Measurements from ENCODE around the gene THRSP.
"Not testable (repeated sequence)": the region's sequence is repeated elsewhere in the genome, so short reads cannot be mapped to it uniquely, and the experiment has no call there.

Gene THRSP, protein sequence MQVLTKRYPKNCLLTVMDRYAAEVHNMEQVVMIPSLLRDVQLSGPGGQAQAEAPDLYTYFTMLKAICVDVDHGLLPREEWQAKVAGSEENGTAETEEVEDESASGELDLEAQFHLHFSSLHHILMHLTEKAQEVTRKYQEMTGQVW

DNA sequence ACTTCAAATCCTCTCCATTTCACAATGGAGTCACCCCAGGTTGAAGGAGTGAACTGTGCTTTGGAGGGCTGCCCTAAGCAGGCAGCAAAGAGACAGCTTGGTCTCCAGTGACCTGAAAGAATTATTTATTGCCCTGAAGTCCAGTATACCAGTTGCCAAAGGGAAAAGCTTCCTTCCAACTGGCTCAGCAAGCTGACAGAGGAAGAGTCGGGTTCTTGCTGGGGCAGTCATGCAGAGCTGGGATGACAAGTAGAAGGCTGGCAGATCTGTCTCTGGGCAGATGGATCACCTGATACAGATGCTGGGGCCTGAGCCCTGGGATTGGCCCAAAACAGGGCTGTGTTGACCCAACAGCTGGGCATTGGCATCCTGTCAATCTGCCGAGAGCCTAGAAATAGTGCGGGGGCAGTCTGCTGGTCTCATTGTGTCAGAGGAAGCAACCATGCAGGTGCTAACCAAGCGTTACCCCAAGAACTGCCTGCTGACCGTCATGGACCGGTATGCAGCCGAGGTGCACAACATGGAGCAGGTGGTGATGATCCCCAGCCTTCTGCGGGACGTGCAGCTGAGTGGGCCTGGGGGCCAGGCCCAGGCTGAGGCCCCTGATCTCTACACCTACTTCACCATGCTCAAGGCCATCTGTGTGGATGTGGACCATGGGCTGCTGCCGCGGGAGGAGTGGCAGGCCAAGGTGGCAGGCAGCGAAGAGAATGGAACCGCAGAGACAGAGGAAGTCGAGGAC lies at the start of gene THRSP:
Gene THRSP (plus strand): TSS at position 422 of the 742 bp plus-strand sequence. CDS start 21 bp downstream, at position 443.
- DNase-seq = no peak

DNA sequence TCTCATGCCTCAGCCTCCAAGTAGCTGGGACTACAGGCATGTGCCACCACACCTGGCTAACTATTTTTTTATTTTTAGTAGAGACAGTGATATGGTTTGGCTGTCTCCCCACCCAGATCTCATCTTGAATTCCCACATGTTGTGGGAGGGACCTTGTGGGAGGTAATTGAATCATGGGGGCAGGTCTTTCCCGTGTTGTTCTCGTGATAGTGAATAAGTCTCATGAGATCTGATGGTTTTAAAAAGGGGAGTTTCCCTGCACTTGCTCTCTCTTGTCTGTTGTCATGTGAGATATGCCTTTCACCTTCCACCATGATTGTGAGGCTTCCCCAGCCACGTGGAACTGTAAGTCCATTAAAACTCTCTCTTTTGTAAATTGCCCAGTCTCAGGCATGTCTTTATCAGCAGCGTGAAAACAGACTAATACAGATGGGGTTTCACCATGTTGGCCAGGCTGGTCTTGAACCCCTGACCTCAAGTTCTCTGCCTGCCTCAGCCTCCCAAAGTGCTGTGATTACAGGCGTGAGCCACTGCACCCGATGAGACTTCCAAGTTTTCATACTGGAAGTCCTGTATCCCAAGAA lies 48.6 kb upstream of the THRSP start:
- DNase-seq = not testable (repeated sequence)

DNA sequence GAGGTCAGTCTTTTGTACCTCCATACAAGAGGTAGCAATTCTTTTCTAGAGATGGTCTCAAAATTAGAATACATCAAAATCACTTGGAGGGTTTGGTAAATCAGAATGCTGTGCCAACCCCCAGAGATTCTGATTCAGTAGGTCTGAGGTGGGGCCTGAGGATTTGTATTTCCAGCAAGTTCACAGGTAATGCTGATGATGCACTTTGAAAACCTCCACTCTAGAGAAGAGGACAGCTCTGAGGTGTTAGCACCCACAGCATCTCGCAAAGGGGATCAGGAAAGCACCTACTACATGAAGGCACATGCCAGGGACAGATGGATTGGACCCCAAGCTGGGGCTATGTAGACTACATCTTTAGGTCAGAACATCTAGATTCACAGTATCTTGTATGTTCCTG lies 47.8 kb upstream of the THRSP start:
- DNase-seq = no peak

DNA sequence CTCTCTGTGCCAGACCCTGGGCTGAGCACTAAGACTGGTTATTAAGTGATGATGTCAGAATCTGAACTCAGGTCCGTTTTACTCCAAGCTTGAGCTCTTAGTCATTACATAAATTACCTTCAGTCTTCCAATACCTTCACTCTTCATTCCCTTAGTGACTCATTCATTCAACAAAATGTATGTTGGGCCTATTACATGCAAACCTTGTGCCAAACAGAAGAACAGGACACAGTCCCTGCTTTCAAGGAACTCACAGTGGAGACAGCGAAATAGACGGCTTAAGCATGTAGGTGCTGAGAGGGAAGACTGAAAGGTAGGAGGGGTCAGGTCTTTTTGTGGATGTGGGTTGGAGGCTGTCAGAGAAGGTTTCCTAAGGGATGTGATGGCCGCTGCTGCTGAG lies 43.9 kb upstream of the THRSP start:
- no peak for DNase-seq

DNA sequence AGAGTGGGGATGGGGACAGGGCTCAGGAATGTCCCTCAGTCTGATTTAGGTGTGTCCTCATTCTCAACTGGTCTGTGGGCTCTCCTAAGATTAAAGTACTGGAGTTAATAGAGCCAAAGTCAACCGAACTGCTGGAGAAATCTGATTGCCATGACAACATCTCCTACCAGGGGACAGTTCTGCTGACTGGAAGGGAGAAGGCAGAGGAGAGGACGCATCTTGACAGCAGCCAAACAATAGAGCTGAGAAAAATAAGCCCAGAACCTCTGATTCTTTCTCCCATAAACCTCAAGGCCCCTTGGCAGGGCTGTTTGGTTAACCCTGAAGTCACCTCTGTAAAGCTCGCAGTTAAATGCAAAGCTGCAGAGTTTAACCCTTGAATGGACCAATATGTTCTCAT lies 43.4 kb upstream of the THRSP start:
- no peak for DNase-seq

DNA sequence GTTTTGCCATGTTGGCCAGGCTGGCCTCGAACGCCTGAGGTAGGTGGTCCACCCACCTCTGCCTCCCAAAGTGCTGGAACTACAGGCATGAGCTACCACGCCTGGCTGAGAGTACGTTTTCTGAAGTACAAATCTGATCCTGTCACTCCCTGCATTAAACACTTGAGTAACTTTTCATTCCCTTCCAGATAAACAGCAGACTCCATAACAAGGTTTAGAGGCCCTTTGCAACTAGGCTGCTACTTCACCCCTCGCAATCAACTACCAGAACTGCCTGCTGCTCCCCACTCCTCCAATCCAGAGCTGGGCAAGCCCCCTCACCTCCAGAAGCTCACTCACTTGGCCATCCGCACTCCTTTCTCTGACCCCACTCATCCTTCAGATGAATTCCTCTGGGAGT lies 42.0 kb upstream of the THRSP start:
- DNase-seq = no peak

DNA sequence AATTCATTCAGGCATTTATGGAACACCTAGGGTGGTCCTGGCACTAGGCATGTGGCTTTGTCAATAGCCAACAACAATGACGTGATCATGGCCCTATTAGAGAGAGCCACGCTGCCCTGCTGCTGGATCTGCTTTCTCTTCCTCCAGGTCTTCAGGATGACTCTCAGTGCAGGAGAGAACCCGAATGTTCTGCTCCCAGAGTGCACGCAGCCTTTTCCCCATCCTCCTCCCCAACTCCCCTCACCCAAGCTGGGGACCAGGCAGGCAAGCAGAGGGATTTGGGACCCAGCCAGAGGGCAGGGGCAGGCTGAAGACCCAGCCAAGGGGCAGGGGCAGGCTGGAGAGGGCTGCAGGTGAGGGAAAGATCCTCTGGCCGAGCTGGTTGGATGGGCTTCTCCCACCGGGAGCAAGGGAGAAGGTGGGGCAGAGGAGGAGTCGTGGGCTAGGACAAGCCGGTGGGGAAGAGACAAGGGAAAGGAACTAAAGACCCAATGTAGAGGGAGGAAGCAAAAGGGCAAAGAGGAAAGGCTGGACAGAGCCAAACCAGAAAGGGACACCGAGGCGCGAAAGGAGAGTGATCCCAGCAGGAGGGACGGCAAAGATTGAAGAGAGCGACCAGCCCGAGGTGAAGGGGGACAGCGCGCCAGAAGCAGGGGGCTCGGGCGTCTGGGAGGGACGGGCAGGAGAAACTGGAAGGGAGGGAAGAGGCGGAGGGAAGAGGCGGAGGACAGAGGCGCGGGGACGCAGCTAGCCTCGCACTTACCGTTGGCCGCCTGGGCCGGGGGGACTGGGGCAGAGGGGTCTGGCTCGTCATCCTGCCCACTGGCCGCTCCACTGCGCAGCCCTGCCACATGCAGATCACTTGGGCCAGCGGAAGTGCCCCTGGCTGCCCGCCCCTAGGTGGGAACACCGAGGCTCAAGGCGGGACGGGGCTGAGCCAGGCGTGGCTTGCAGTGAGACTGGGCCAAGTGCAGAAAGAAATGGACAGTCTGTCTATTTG lies 41.0 kb upstream of the THRSP start, which contains the start of gene KCTD14:
Gene KCTD14 (minus strand): TSS at position 880 of the 1,000 bp plus-strand sequence. CDS start 27 bp downstream, at position 853.
- DNase-seq = no peak

DNA sequence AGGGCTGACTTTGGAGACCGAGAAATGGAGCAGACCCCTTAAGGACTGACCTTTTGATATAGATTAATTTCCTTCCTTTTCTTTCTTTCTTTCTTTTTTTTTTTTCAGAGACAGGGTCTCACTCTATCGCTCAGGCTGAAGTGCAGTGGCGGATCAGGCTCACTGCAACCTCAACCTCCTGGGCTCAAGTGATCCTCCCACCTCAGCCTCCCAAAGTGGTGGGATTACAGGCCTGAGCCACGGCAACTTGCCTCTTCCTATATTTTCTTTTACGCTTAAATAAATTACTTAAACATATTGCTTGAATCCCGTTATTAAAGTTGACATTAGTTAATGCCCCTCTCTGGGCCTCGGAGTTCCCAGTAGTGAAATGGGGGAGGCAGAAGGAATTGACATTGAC lies 40.2 kb upstream of the THRSP start:
- DNase-seq = no peak

DNA sequence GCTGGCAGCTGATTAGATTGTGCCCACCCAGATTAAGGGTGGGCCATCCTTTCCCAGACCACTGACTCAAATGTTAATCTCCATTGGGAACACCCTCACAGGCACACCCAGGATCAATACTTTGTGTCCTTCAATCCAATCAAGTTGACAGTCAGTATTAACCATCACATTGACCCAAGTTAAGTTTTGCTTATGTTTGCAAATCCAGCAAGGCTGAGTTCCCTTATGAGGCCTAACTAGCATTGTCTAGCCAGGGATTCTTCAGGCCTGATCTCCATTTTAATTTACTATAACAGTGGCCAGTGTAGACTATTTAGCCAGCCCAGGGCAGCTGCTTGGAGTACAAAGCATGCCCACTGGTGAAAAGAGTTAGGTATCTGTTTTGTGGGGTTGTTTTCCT lies 38.3 kb upstream of the THRSP start:
- DNase-seq = no peak

DNA sequence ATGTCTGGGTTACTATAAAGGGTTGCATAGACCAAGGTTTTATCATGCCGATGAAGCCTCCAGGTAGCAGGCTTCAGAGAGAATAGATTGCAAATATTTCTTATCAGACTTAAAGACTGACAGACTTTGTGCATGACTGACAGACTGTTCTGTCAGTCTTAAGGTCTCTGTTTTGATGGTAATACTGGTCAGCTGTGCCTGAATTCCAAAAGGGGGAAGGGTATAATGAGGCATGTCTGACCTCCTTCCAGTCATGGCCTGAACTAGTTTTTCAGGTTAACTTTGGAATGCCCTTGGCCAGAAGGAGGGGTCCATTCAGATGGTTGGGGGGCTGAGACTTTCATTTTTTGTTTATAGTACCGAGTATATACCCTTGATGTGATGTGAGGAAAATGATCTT lies 35.9 kb upstream of the THRSP start:
- DNase-seq = no peak

DNA sequence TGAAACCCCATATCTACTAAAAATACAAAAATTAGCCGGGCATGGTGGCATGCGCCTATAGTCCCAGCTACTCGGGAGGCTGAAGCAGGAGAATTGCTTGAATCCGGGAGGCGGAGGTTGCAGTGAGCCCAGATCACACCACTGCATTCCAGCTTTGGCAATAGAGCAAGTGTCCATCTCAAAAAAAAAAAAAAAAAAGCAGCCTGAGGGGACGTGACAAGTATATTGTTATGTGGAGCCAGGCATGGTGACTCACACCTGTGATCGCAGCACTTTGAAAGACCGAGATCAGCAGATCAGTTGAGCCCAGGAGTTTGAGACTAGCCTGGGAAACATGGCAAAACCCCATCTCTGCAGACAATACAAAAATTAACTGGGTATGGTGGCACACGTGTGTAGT lies 35.2 kb upstream of the THRSP start:
- not testable (repeated sequence) for DNase-seq

DNA sequence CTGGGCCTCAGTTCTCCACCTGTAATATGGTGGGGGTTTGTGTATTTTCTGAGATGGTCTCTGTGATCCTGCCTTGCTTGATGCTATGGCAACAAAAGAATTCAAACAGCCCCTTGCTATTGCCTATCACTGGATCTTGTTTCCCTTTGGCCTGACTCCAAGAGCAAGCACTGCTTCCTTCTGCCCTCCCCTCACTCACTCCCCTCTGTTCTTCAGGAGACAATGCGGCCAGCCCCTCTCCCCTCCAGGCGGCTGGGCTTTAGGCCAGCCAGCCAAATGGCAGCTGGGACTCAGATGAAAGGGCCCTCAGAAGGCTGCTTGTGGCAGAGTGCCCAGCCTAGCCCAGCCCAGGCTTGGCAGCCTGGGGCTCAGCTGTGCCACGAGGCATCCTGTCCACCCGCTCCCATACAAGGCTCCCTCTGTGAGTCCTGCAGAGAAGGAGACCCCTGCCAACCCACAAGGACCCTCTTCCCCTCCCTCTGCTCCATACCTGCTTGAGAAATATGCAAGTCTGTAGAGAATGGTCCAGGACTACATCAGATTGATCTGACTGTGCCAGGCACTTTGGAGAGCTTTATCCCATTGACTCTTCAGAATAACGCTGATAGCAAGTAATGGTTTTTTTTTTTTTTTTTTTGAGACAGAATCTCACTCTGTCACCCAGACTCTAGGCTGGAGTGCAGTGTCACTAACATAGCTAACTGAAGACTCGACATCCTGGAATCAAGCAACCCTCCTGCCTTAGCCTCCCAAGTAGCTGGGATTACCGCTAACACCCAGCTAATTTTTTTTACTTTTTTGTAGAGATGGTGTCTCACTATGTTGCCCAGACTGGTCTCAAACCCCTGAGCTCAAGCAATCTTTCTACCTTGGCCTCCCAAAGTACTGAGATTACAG lies 33.0 kb upstream of the THRSP start:
- DNase-seq = no peak

DNA sequence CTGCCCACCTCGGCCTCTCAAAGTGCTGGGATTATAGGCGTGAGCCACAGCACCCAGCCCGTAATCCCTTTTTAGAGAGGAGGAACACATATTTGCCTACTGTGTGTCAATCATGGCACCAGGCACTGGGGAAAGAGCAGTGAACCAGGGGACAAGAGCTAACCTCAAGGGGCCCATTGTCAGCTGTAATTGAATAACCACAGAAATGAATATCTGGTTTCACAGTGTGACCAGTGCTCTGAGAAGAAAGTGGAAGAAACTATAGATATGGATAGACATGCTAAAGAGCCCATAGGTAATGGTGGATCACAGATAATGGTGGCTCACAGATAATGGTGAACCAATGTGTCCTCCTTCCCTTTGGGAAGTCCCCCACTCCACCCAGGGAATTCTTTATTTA lies 32.0 kb upstream of the THRSP start:
- no peak for DNase-seq

DNA sequence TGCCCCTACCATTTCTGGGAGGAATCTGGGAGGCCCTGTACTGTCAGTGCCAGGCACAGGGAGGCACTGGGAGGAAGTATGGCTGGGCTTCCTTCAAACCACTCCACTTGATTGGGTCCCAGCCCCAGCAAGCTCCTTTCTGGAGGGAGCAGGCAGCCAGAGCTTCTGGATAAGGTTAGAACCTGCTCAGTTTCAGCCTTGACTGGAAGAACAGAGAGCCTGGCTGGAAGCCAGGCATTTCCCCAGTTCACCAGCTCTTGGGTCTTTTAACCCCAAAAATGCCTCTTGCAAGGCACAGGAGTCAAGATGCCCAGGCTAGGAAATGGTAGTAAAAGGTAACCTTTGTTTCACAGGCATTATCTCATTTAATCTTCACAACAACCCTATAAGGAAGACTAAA lies 31.6 kb upstream of the THRSP start:
- no peak for DNase-seq

DNA sequence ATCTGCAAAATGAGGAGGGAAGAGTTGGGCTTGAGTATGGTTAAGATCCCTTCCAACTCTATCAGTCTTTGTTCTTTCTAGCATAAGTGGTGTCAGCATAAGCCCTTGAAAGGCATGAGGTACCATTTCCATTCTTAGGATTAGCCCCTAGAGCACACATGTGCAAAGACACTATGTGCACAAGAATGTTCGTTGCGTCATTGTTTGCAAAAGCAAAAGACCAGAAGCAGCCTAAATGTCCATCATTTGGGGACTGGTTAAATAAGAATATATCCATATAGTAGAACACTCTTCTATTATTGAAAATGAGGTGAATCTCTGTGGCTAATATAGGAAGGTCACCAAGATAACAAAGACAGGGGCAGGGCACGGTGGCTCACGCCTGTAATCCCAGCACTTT lies 30.6 kb upstream of the THRSP start:
- DNase-seq = no peak

DNA sequence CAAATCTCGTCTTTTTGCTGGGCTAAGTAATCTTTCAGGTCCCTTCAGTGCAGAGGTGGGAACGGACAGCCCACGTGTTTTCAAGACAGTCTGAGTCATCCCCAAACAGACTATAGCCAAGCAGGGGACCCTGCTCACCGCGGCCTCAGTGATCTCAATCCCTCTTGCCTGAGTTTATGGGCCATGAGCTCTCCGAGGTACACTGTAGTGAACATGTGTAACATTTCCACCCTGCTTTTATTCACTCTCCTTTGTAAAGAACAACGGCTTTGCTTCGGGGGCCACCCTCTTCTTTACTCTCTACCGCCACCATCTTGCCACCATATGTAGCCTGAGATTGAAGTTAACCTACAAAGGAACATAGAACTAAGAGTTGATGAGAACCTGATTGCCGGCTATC lies 29.0 kb upstream of the THRSP start:
- no peak for DNase-seq

DNA sequence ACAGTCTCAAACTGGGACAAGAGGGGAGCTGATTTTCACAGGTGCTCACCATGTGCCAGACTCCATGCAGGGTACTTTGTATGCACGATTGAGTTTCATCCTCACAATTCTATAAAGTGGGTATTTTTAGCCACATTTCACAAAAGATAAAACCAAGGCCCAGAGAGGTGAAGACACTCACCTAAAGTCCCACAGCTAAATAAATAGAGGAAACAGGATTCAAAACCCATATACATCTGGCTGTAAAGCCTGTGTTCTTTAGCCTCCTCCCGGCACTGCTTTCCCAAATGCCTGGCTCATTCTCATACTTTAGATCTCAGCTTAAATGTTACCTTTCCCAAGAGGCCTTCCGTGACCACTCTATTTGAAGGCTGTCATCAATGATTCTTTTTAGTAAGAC lies 27.3 kb upstream of the THRSP start:
- DNase-seq = no peak

DNA sequence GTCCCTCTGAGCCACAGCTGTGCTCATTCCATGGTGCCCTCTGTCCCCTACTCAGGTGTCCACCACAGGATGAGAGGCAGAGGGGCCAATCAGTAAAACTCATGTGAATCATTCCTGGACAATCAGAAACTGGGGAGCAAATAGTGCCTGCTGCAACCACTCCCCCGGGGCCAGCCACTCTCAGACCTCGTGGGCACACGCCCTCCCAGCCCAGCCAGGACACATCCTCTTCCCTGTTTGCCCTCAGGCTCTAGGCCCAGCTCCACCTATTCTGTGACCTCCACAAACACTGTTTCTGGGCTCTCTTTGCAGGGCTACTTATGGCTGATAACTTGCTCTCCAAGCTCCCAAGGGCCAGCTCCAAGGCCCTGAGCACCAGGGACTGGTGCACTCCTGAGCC lies 26.6 kb upstream of the THRSP start:
- DNase-seq = no peak

DNA sequence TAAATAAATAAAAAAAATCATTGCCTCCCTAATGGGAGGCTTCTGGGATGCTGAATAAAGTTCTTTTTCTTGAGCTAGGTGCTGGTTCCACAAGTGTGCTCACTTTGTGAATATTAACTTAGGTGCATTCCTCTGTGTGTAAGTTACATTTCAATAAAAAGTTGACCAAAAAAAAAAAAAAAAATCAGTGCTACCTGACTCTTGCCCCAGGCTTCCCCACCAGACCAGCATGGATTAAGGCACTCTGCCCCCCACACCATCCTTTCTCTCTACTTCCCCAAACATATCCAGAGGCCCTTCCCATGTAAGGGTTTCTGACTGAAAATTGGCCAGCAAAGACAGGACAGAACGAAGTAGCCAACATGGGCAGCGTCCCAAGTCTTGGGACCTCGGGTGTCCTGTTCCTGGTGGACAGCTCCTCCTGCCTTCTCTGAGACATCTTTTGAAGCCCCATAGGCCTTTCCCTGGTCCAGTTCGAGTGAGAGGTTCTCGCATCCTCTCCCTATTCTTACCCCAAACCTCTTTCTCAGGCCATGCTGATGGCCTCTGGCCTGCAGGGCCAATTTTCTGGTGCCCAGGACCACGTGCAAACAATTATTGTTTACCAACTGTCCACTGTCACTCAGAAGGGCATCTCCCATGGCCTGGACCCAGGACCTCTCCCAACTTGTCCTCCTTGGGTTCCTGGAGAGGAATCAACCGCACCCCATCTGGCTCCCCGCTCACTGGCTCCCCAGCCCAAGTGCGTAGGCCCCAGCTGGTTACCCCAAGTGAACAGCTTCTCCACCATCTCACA lies 25.6 kb upstream of the THRSP start:
- DNase-seq = no peak

DNA sequence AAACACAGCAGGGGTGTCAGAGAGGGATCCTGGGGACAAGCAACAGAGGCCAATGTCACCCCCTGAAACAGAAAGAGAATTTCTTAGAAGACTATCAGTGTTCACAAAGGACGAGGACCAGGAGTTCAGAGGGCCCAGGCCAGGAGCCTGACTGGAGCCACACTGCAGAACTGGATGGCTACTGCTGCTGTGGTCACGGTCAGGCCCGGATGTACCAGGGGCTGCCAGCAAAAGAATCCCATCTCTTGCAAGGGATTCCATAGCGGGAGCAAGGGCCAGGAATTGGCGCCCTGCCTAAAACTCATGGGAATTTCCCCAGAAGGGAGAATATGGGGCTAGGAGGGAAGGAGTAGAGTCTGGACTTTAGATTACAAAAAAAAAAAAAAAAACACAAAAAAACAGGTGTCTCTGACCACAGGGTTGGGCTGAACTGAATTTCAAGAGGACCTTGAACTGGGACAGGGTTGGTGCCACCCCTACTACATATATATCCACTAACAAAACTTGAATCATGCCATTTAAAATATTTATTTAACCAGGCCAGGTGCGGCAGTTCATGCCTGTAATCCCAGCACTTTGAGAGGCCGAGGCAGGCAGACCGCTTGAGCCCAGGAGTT lies 24.9 kb upstream of the THRSP start:
- DNase-seq = no peak

DNA sequence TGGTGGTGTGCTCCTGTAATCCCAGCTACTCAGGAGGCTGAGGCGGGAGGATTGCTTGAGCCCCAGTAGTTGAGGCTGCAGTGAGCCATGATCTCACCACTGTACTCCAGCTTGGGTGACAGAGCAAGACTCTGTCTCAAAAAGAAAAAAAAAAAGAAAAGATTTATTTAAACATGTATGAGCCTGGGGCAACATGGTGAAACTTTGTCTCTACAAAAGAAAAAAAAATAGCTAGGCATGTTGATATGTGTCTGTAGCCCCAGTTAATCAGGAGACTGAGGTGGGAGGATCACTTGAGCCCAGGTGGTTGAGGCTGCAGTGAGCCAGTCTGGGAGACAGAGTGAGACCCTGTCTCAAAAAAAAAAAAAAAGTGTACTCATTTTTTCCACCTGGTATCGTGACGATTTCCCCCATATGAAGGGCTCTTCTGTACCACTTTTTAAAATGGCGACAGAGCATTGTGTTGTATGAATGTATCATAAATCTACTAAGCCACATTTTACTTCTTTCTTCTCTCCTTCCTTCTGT lies 24.2 kb upstream of the THRSP start:
- no peak for DNase-seq
